ACC112 (cell line): ENCODE results near the gene PCBP3.

Source experiments
- H2AFZ ChIP-seq: fragments of 200-600 bp; sonication (generic); one replicate; pipeline ENCODE4 v1.6.0; 2017; ENCODE audit warnings: antibody characterized with exemption, low read length; ENCODE audit not compliant: unreplicated experiment
- H3K27ac ChIP-seq: fragments of 200-600 bp; sonication (generic); 2 replicates; pipeline ENCODE4 v1.5.1; 2014; ENCODE audit warnings: low read depth, mild to moderate bottlenecking, antibody characterized with exemption, low read length, moderate library complexity
- H3K27me3 ChIP-seq: fragments of 200-600 bp; sonication (generic); 2 replicates; pipeline ENCODE4 v1.6.1; 2014; ENCODE audit warnings: mild to moderate bottlenecking, antibody characterized with exemption, low read length, moderate library complexity, mixed read lengths; ENCODE audit not compliant: insufficient read depth
- H3K36me3 ChIP-seq: fragments of 200-600 bp; sonication (generic); 2 replicates; pipeline ENCODE4 v1.6.1; 2016; ENCODE audit warnings: mild to moderate bottlenecking, antibody characterized with exemption, low read length, moderate library complexity, mixed read lengths; ENCODE audit not compliant: insufficient read depth
- H3K4me1 ChIP-seq: fragments of 200-600 bp; sonication (generic); one replicate; pipeline ENCODE4 v1.6.1; 2016; ENCODE audit warnings: low read length, mixed read lengths; ENCODE audit not compliant: insufficient read depth, unreplicated experiment, control insufficient read depth
- H3K4me3 ChIP-seq: fragments of 200-600 bp; sonication (generic); 2 replicates; pipeline ENCODE4 v1.5.1; 2014; ENCODE audit warnings: mild to moderate bottlenecking, low read depth, low read length
- H3K79me2 ChIP-seq: fragments of 200-600 bp; sonication (generic); one replicate; pipeline ENCODE4 v1.6.0; 2016; ENCODE audit warnings: low read length; ENCODE audit not compliant: control insufficient read depth, unreplicated experiment, insufficient read depth

The PCBP3 gene

GRCh38 chr21:45935628-45936027 lies 292.1 kb downstream of the PCBP3 start:
- H3K4me1 ChIP-seq = no peaks in the 10 kb centered on the region
- H3K27ac ChIP-seq = no peak overlapping the region
- no peaks in the 10 kb centered on the region for H3K79me2 ChIP-seq
- no peak overlapping the region for H2AFZ ChIP-seq
- no peaks in the 10 kb centered on the region for H3K27me3 ChIP-seq
- H3K36me3 ChIP-seq = no peaks in the 10 kb centered on the region
- no peak overlapping the region for H3K4me3 ChIP-seq

GRCh38 chr21:45937721-45938452 lies 294.4 kb downstream of the PCBP3 start:
- Histone ChIP-seq H3K36me3 (no peaks in the 10 kb centered on the region), H2AFZ (no peak overlapping the region), H3K4me3 (no peak overlapping the region), H3K27me3 (no peaks in the 10 kb centered on the region), H3K27ac (no peak overlapping the region), H3K4me1 (no peaks in the 10 kb centered on the region), H3K79me2 (no peaks in the 10 kb centered on the region)

DNA sequence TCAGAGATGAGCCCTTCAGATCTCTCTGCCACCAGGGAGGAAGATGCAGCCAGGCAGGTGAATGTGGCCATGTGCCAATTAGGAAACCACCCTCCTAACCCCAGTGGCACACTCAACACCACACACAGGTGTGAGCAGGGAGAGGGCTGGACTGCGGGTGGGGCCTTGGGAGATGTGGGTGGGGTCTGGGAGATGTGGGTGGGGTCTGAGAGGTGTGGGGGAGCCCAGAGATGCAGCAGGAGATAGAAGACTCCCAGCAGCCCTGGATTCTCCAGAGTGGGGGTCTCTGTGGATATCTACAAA lies 294.9 kb downstream of the PCBP3 start:
- Histone ChIP-seq H3K27ac (no peak overlapping the region), H3K27me3 (no peaks in the 10 kb centered on the region), H3K79me2 (no peaks in the 10 kb centered on the region), H3K4me3 (no peak overlapping the region), H3K4me1 (no peaks in the 10 kb centered on the region), H3K36me3 (no peaks in the 10 kb centered on the region), H2AFZ (no peak overlapping the region)

DNA sequence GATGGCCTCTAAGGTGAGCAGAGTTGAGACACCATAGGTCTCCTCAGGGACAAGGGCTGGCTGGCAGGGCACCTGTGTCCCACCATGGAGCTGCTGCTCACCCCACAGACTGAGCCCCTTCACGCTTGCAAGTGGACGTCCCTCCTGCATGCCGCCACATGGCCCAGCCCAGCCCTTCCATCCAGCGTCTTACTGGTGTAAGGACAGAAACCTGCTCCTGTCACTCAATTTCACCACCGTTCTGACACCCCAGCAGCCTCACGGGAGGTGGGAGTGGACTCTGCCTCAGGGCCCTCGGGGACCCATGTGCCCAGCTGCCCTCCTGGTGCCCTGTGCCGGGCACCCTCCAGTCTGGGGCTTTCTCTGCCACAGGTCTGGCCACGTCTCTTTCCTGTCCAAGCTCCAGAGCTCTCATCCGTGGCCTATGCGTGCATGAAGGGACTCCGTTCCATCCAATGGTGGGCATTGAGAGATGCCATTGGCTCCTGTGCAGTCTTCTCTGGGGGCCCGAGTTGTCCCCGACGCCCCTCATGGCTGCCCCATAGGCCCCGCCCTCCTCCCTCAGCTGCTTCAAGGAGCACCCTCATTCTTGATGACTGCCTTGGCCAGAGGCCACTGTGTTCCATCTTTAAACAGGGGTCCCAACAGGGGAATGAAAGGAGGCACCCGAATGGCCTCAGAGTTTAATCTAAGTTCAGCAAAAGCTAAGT lies 295.4 kb downstream of the PCBP3 start:
- H3K27me3 ChIP-seq = no peaks in the 10 kb centered on the region
- H2AFZ ChIP-seq = no peak overlapping the region
- H3K79me2 ChIP-seq = no peaks in the 10 kb centered on the region
- H3K4me3 ChIP-seq = no peak overlapping the region
- H3K27ac ChIP-seq = no peak overlapping the region
- no peaks in the 10 kb centered on the region for H3K36me3 ChIP-seq
- no peaks in the 10 kb centered on the region for H3K4me1 ChIP-seq

GRCh38 chr21:45939521-45940045 lies 296.1 kb downstream of the PCBP3 start:
- no peaks in the 10 kb centered on the region for H3K27me3 ChIP-seq
- no peaks in the 10 kb centered on the region for H3K4me1 ChIP-seq
- H3K36me3 ChIP-seq = no peaks in the 10 kb centered on the region
- no peak overlapping the region for H2AFZ ChIP-seq
- H3K27ac ChIP-seq = no peak overlapping the region
- no peaks in the 10 kb centered on the region for H3K79me2 ChIP-seq
- H3K4me3 ChIP-seq = no peak overlapping the region

- Histone ChIP-seq H3K27ac (no peak overlapping the region), H2AFZ (no peak overlapping the region), H3K36me3 (no peaks in the 10 kb centered on the region), H3K27me3 (no peaks in the 10 kb centered on the region), H3K4me3 (no peak overlapping the region), H3K4me1 (no peaks in the 10 kb centered on the region), H3K79me2 (no peaks in the 10 kb centered on the region)
Measured at GRCh38 chr21:45940091-45940490, 296.6 kb downstream of the PCBP3 start.

DNA sequence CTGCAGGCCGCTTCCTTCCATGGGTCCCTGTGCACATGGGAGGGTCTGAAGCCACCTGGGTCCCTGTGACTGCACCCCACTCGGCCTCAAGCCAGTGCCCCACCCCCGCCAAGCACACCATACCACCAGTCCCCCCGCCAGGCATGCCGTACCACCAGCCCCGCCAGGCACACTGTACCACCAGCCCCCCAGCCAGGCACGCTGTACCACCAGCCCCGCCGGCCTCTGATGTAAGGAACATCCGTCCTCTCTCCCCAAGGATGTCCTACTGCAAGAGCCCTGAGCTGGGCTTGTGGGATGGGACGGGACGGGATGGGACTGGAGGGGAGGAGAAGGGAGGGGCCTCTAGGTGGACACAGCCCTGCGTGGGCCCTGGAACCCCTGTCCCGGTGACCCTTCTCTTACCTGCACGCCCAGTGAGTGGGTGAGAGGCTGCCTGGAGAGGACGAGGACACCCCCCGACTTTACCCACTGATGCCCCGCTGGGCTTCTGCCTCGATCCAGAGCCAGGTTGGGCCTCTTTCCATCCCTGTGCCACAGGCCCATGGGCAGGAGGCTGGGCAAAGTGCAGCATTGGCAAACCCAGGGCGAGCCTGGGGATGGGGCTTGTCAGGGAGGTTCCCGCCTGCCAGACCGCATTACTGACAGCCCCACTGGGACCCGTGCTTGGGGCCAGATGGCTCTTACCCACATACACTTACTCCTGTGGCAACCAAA lies 297.3 kb downstream of the PCBP3 start:
- H3K4me3 ChIP-seq = no peak overlapping the region
- no peak overlapping the region for H2AFZ ChIP-seq
- no peaks in the 10 kb centered on the region for H3K36me3 ChIP-seq
- H3K27ac ChIP-seq = no peak overlapping the region
- no peaks in the 10 kb centered on the region for H3K4me1 ChIP-seq
- H3K79me2 ChIP-seq = no peaks in the 10 kb centered on the region
- no peaks in the 10 kb centered on the region for H3K27me3 ChIP-seq

DNA sequence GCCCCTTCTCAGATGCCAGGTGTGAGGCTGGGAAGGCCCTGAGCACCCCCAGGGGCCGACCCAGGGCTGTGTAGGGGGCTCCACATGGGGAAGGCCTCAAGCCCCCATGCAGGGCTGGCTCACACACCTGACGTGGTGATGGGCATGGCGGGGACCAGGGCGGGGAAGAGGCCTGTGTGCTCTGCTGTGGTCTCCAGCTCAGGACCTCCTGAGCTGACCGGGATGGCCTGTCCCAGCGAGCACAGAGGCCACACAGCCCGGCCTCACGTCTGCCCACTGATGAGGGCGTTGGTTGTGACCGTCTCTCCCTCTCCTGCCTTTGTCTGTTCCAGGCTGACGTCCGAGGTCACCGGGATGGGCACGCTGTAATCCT lies 297.8 kb downstream of the PCBP3 start:
- H3K4me1 ChIP-seq = no peaks in the 10 kb centered on the region
- no peaks in the 10 kb centered on the region for H3K36me3 ChIP-seq
- H3K27me3 ChIP-seq = no peaks in the 10 kb centered on the region
- H3K4me3 ChIP-seq = no peak overlapping the region
- no peak overlapping the region for H3K27ac ChIP-seq
- H2AFZ ChIP-seq = no peak overlapping the region
- H3K79me2 ChIP-seq = no peaks in the 10 kb centered on the region

GRCh38 chr21:45941717-45942546 lies 298.4 kb downstream of the PCBP3 start:
- H3K27ac ChIP-seq = no peak overlapping the region
- no peaks in the 10 kb centered on the region for H3K4me1 ChIP-seq
- H2AFZ ChIP-seq = no peak overlapping the region
- H3K27me3 ChIP-seq = no peaks in the 10 kb centered on the region
- H3K4me3 ChIP-seq = no peak overlapping the region
- H3K36me3 ChIP-seq = no peaks in the 10 kb centered on the region
- H3K79me2 ChIP-seq = no peaks in the 10 kb centered on the region
